ENCODE measurements around the gene CENPT. TPM values are rescaled to one million over a fixed set of nuclear protein-coding genes. Genes with fewer than 3 reads are reported as not detected.

Gene CENPT
- total and polyA plus RNA-seq, 2 of the 13 experiments (the other 11 are each of a cell fraction or from before 2014, with no cell fraction given), result 40.9 to 43.3 TPM

DNA sequence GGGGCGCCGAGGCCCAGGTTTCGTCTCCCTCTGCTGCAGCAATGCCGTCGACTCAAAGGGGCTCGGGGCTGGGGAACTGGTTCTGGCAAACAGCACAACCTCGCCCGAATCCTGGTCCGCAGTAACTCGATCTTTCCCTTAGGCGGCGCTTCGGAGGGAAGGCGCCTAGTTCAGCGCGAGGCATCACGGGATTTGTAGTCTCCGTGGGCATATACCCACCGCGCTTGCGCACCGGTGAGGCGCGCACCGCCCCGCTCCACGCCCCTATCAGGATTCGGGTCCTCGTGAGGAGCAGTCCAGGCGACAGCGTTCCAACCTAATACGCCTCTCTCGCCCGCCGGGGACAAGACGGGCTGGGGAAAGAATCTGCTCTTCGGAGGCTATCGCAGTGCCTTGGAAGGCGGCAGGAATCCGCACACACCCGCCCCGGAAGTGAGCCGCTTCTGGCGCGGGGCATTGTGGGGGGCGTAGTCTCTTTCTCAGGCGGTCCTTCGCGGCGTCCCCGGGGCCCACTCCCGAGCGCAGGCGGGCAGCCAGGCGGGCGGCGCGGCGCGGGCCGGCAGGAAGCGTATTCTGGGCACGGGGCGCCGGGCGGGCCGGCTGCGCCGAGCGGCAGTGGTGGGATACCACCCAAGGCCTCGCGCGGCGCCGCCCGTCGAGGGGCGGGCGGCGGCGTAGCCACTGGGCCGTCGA lies 5.5 kb downstream of the CENPT start, which contains the start of gene THAP11 (continued):
- TF ChIP-seq, protein P1, sequence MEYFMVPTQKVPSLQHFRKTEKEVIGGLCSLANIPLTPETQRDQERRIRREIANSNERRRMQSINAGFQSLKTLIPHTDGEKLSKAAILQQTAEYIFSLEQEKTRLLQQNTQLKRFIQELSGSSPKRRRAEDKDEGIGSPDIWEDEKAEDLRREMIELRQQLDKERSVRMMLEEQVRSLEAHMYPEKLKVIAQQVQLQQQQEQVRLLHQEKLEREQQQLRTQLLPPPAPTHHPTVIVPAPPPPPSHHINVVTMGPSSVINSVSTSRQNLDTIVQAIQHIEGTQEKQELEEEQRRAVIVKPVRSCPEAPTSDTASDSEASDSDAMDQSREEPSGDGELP (IDR thresholded peaks at IDR 0.05; ENCODE audit: borderline replicate concordance, low read depth), result no peak
- TF ChIP-seq NFYB (CRISPR knock-in tag; IDR thresholded peaks at IDR 0.05), result no peak; the same call in 1 of the 2 replicates
- TF ChIP-seq NFYC (CRISPR knock-in tag; IDR thresholded peaks at IDR 0.05), result peak; percentile 60; the same call in 1 of the 2 replicates
- TF ChIP-seq, protein P2, sequence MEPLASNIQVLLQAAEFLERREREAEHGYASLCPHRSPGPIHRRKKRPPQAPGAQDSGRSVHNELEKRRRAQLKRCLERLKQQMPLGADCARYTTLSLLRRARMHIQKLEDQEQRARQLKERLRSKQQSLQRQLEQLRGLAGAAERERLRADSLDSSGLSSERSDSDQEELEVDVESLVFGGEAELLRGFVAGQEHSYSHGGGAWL (CRISPR knock-in tag; IDR thresholded peaks at IDR 0.05), result peak; percentile 65; the same call in 1 of the 2 replicates
- TF ChIP-seq, protein P3, sequence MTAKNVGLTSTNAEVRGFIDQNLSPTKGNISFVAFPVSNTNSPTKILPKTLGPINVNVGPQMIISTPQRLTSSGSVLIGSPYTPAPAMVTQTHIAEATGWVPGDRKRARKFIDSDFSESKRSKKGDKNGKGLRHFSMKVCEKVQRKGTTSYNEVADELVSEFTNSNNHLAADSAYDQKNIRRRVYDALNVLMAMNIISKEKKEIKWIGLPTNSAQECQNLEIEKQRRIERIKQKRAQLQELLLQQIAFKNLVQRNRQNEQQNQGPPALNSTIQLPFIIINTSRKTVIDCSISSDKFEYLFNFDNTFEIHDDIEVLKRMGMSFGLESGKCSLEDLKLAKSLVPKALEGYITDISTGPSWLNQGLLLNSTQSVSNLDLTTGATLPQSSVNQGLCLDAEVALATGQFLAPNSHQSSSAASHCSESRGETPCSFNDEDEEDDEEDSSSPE (CRISPR knock-in tag; IDR thresholded peaks at IDR 0.05), result peak; percentile 95
- peak; percentile 78 for TF ChIP-seq KLF6 (CRISPR knock-in tag; IDR thresholded peaks at IDR 0.05)
- no peak for TF ChIP-seq ZNF577 (CRISPR knock-in tag; IDR thresholded peaks at IDR 0.05; ENCODE audit: borderline replicate concordance, low read depth)
- no peak for TF ChIP-seq SRSF9 (IDR thresholded peaks at IDR 0.05; ENCODE audit: borderline replicate concordance, insufficient read depth, low read depth, low read length, poor library complexity, severe bottlenecking)
- TF ChIP-seq, protein P4, sequence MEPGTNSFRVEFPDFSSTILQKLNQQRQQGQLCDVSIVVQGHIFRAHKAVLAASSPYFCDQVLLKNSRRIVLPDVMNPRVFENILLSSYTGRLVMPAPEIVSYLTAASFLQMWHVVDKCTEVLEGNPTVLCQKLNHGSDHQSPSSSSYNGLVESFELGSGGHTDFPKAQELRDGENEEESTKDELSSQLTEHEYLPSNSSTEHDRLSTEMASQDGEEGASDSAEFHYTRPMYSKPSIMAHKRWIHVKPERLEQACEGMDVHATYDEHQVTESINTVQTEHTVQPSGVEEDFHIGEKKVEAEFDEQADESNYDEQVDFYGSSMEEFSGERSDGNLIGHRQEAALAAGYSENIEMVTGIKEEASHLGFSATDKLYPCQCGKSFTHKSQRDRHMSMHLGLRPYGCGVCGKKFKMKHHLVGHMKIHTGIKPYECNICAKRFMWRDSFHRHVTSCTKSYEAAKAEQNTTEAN (CRISPR knock-in tag; conservative IDR thresholded peaks at IDR 0.05), result 0 out of 2 replicates have a peak, but pooled peaks have one; percentile 19
- no peak for TF ChIP-seq ZNF333 (CRISPR knock-in tag; IDR thresholded peaks at IDR 0.05; ENCODE audit: borderline replicate concordance)
- peak; percentile 62 for TF ChIP-seq RXRA (CRISPR knock-in tag; IDR thresholded peaks at IDR 0.05)
- 0 out of 2 replicates have a peak, but pooled peaks have one; percentile 24 for TF ChIP-seq RFXANK (CRISPR knock-in tag; IDR thresholded peaks at IDR 0.05)
- no peak for TF ChIP-seq U2AF1 (optimal IDR thresholded peaks at IDR 0.05; ENCODE audit: low read depth, low read length)
- peak; percentile 47 for TF ChIP-seq SKI (IDR thresholded peaks at IDR 0.05; ENCODE audit: partially characterized antibody)
- TF ChIP-seq BHLHE40 (IDR thresholded peaks at IDR 0.05; ENCODE audit: low read length), result no peak
- no peak for TF ChIP-seq MLLT10 (CRISPR knock-in tag; IDR thresholded peaks at IDR 0.05)
- TF ChIP-seq ATAD3A (CRISPR knock-in tag; IDR thresholded peaks at IDR 0.05), result no peak
- TF ChIP-seq XRCC5 (optimal IDR thresholded peaks at IDR 0.05; ENCODE audit: low read length), result peak; percentile 96
- no peak for TF ChIP-seq STAT5B (CRISPR knock-in tag; IDR thresholded peaks at IDR 0.05)
- no peak for TF ChIP-seq HNRNPK (IDR thresholded peaks at IDR 0.05; ENCODE audit: low read depth, low read length, poor library complexity, severe bottlenecking)
- TF ChIP-seq ZUFSP (CRISPR knock-in tag; IDR thresholded peaks at IDR 0.05; ENCODE audit: borderline replicate concordance), result no peak
- peak; percentile 89 for TF ChIP-seq SRSF1 (optimal IDR thresholded peaks at IDR 0.05; ENCODE audit: low read depth, low read length)
- no peak for TF ChIP-seq ZNF382 (CRISPR knock-in tag; IDR thresholded peaks at IDR 0.05; ENCODE audit: borderline replicate concordance)
- TF ChIP-seq ZNF326 (CRISPR knock-in tag; IDR thresholded peaks at IDR 0.05; ENCODE audit: borderline replicate concordance), result no peak
